Panc1 (cell line): ENCODE results near the gene FGFRL1.

Source experiments
- CTCF ChIP-seq: fragments of 450-650 bp; IDR thresholded peaks from 2 replicates; pipeline ENCODE4 v1.5.1; 2017; ENCODE audit warnings: mild to moderate bottlenecking
- POLR2AphosphoS5 ChIP-seq: IDR thresholded peaks from 2 replicates; pipeline ENCODE4 v1.6.1; 2012; ENCODE audit warnings: mild to moderate bottlenecking, low read depth, low read length, moderate library complexity
- SIN3A ChIP-seq: IDR thresholded peaks from 2 replicates; pipeline ENCODE4 v1.6.1; 2012; ENCODE audit warnings: low read depth, mild to moderate bottlenecking, low read length, moderate library complexity, borderline replicate concordance; ENCODE audit not compliant: insufficient read depth
- TCF7L2 ChIP-seq: IDR thresholded peaks from 2 replicates; pipeline ENCODE4 v1.6.1; 2011; ENCODE audit warnings: mild to moderate bottlenecking, low read depth, low read length, inconsistent platforms
- TF ChIP-seq, protein P1 (sequence below), 2 experiments: IDR thresholded peaks; 2 replicates each; pipeline ENCODE4 v1.6.1; 2011 to 2012; ENCODE audit warnings: low read depth in 2 of 2, control low read depth in 1 of 2, low read length in 1 of 2, mild to moderate bottlenecking in 1 of 2, moderate library complexity in 1 of 2; ENCODE audit not compliant: insufficient read depth in 1 of 2

DNA sequence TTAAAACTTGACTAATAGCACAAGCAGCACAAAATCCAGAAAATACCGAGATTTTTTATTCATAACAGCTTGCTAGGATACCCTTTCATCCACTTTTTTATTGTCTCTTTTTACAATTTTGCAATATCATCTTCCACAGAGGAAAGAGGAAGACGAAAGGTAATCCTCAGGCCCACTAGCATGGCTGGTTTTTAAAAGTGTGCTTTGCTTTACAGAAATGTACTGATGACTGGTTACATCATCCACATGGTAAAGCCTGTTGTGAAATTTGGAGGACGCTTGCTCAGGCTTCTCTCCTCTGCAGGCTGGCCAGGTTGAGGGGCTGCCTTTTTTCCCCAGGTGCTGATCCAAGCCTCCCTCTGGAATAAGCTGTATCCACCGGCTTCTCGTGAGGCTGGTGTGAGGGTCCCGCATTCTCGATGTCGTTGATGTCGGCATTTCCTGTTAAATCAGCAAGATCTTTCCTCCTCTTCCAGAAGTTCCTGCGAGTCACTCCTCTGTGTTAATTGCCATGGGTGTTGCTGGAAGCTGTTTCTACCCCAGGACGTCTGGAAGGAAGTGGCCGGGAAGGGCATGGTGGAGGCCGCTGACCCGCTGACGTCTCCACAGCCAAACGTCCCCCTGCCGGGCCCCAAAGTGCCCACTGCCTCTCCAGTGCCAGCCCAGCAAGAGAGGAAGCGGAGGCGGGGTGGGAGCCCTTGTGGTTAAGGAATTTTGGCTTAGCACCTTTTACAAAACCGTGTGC lies 32.3 kb upstream of the FGFRL1 start:
- TF ChIP-seq CTCF (no peak), POLR2AphosphoS5 (no peak), SIN3A (no peak), TCF7L2 (no peak)
- TF ChIP-seq, protein P1, sequence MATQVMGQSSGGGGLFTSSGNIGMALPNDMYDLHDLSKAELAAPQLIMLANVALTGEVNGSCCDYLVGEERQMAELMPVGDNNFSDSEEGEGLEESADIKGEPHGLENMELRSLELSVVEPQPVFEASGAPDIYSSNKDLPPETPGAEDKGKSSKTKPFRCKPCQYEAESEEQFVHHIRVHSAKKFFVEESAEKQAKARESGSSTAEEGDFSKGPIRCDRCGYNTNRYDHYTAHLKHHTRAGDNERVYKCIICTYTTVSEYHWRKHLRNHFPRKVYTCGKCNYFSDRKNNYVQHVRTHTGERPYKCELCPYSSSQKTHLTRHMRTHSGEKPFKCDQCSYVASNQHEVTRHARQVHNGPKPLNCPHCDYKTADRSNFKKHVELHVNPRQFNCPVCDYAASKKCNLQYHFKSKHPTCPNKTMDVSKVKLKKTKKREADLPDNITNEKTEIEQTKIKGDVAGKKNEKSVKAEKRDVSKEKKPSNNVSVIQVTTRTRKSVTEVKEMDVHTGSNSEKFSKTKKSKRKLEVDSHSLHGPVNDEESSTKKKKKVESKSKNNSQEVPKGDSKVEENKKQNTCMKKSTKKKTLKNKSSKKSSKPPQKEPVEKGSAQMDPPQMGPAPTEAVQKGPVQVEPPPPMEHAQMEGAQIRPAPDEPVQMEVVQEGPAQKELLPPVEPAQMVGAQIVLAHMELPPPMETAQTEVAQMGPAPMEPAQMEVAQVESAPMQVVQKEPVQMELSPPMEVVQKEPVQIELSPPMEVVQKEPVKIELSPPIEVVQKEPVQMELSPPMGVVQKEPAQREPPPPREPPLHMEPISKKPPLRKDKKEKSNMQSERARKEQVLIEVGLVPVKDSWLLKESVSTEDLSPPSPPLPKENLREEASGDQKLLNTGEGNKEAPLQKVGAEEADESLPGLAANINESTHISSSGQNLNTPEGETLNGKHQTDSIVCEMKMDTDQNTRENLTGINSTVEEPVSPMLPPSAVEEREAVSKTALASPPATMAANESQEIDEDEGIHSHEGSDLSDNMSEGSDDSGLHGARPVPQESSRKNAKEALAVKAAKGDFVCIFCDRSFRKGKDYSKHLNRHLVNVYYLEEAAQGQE (IDR thresholded peaks at IDR 0.05; ENCODE audit: insufficient read depth in 1 of 2, low read depth in 2 of 2, low read length in 1 of 2) = no peak
